Activated gamma-delta T cell treated with anti-CD3 and anti-CD28 coated beads, Interleukin-2, amount 50 U/mL, for 16 hours (primary cell): ENCODE data around the gene OR52J3.

Source experiments
- DNase-seq: peaks from one replicate; pipeline ENCODE4 v3.0.0-alpha.2; 2020; ENCODE audit warnings: low read depth

Gene OR52J3

GRCh38 chr11:5096011-5096410 is 49.7 kb downstream of the OR52J3 start:
- DNase-seq: no peak
